Liver (tissue), 9 donors: ENCODE data around the gene KCTD16. TPM values are rescaled to one million over a fixed set of nuclear protein-coding genes. Genes with fewer than 3 reads are reported as not detected.

Experiments used
- DNase-seq: peaks from one replicate; pipeline ENCODE4 v3.0.0-alpha.2; 2017; ENCODE audit warnings: low spot score
- H3K27ac ChIP-seq, 2 donors: one replicate each; pipeline ENCODE4 v1.7.0; 2013; ENCODE audit warnings: inconsistent platforms in 2 of 2, low read length in 2 of 2, control low read depth in 1 of 2, low read depth in 1 of 2, mild to moderate bottlenecking in 1 of 2
- H3K27me3 ChIP-seq, 4 donors: one replicate each; pipeline versions ENCODE4 v1.6.1 to v1.7.0; 2013; ENCODE audit warnings: low read length in 3 of 4, inconsistent platforms in 1 of 4, mild to moderate bottlenecking in 1 of 4, moderate library complexity in 1 of 4; ENCODE audit not compliant: control insufficient read depth in 4 of 4, insufficient read depth in 4 of 4
- H3K36me3 ChIP-seq, 4 donors: one replicate each; pipeline versions ENCODE4 v1.6.1 to v1.7.0; 2013; ENCODE audit warnings: low read length in 3 of 4, mild to moderate bottlenecking in 3 of 4, low read depth in 1 of 4, moderate library complexity in 1 of 4; ENCODE audit not compliant: control insufficient read depth in 4 of 4, insufficient read depth in 3 of 4
- H3K4me1 ChIP-seq, 4 donors: one replicate each; pipeline versions ENCODE4 v1.6.1 to v1.7.0; 2013; ENCODE audit warnings: low read length in 3 of 4, mild to moderate bottlenecking in 3 of 4, moderate library complexity in 1 of 4; ENCODE audit not compliant: control insufficient read depth in 4 of 4, insufficient read depth in 4 of 4
- H3K4me3 ChIP-seq, 3 donors: one replicate each; pipeline versions ENCODE4 v1.6.1 to v1.7.0; 2013; ENCODE audit warnings: low read length in 3 of 3, control low read depth in 1 of 3, low read depth in 1 of 3, mild to moderate bottlenecking in 1 of 3
- H3K9ac ChIP-seq, 2 donors: one replicate each; pipeline ENCODE4 v1.7.0; 2013; ENCODE audit warnings: low read length in 2 of 2, mild to moderate bottlenecking in 2 of 2, moderate library complexity in 2 of 2, control low read depth in 1 of 2, low read depth in 1 of 2
- H3K9me3 ChIP-seq, 4 donors: one replicate each; pipeline versions ENCODE4 v1.6.1 to v1.7.0; 2013; ENCODE audit warnings: low read length in 3 of 4; ENCODE audit not compliant: control insufficient read depth in 4 of 4
- GABPA ChIP-seq, 2 donors: IDR thresholded peaks in 1 of 2; conservative IDR thresholded peaks in 1 of 2; 2 replicates each; pipeline ENCODE4 v1.6.1; 2016; ENCODE audit warnings: antibody characterized with exemption in 2 of 2, mild to moderate bottlenecking in 1 of 2, moderate library complexity in 1 of 2
- HNF4A ChIP-seq, 2 donors: conservative IDR thresholded peaks; 2 replicates each; pipeline ENCODE4 v1.6.1; 2016; ENCODE audit warnings: antibody characterized with exemption in 2 of 2, mild to moderate bottlenecking in 2 of 2
- HNF4G ChIP-seq: IDR thresholded peaks from 2 replicates; pipeline ENCODE4 v1.6.1; 2016; ENCODE audit warnings: antibody characterized with exemption
- NR2F2 ChIP-seq: IDR thresholded peaks from 2 replicates; pipeline ENCODE4 v1.6.1; 2016; ENCODE audit warnings: antibody characterized with exemption
- RAD21 ChIP-seq, 2 donors: IDR thresholded peaks; 2 replicates each; pipeline ENCODE4 v1.6.1; 2016; ENCODE audit warnings: antibody characterized with exemption in 2 of 2, mild to moderate bottlenecking in 2 of 2
- RXRA ChIP-seq, 2 donors: IDR thresholded peaks; 2 replicates each; pipeline ENCODE4 v1.6.1; 2017 to 2018; ENCODE audit warnings: antibody characterized with exemption in 2 of 2, mild to moderate bottlenecking in 1 of 2
- TAF1 ChIP-seq: conservative IDR thresholded peaks from 2 replicates; pipeline ENCODE4 v1.6.1; 2016; ENCODE audit warnings: antibody characterized with exemption, mild to moderate bottlenecking
- WGBS: extraction: QIAGEN DNeasy Blood & Tissue Kit; methylation state at CpG from one replicate; pipeline ENCODE4 v1.1.7; 2013; 5-methylcytosine and 5-hydroxymethylcytosine counted together
- polyA plus RNA-seq, 2 donors: library from polyadenylated mRNA; stranded (reverse) in 1 of 2; unstranded in 1 of 2; fragments of 200-250 nt in 1 of 2; fragments of >200 nt in 1 of 2; fragmentation: Nextera tagmentation in 1 of 2; extraction: Ambion mirVana in 1 of 2; gene quantifications; one replicate each; pipeline versions ENCODE4 v1.2.1 to v1.2.3, GENCODE V29; 2013 to 2015
- total RNA-seq, 2 donors: library from RNA; depleted of rRNA; stranded (reverse); fragments of >200 nt; gene quantifications; one replicate each; pipeline ENCODE4 v1.2.3, GENCODE V29; 2014
- TF ChIP-seq, protein P1 (sequence below): fragments of 150-350 bp; IDR thresholded peaks from 2 replicates; pipeline ENCODE4 v1.5.1; 2017; ENCODE audit warnings: improper control_type of control experiment, low read depth, low read length; ENCODE audit not compliant: missing input control
- TF ChIP-seq, protein P2 (sequence below): IDR thresholded peaks from 2 replicates; pipeline ENCODE4 v1.6.1; 2016; ENCODE audit warnings: antibody characterized with exemption
- TF ChIP-seq, protein P3 (sequence below): IDR thresholded peaks from 2 replicates; pipeline ENCODE4 v1.6.1; 2016; ENCODE audit warnings: antibody characterized with exemption
- donor health status: healthy.
- donor health status: healthy.
- donor health status: healthy.
- donor health status: healthy.
- donor health status: healthy.

KCTD16 gene
- total and polyA plus RNA-seq, 4 donors: under 0.01 to 0.05 (median 0.01) TPM; not detected in 1

DNA sequence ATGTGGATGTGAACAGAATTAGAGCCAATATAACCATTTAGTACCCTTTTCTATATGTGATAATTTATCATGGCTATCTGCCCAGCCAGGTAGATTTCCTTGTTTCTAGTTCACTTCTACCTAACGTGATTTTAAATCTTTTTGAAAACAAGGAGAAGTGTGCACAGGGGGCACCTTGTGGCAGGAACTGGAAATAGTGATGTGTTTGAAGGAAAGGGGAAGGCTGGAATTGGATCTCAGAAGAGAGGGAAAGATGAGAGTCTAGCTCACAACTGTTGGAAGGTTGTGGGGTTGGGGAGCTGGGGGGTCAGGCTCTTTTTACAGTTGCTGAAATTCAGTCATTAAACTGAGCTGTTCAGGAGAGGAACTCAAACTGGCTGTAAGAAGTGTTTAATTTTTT lies 219.5 kb downstream of the KCTD16 start:
- Histone ChIP-seq H3K27me3 (no peaks in the 10 kb centered on the region), H3K9ac (no peak overlapping the region), H3K4me1 (no peaks in the 10 kb centered on the region), H3K4me3 (no peak overlapping the region), H3K9me3 (no peaks in the 10 kb centered on the region), H3K36me3 (no peaks in the 10 kb centered on the region), H3K27ac (no peak overlapping the region)
- 7% methylated on average over 1 of the region's 1 CpG for WGBS
- DNase-seq: no peak
- TF ChIP-seq, protein P1, sequence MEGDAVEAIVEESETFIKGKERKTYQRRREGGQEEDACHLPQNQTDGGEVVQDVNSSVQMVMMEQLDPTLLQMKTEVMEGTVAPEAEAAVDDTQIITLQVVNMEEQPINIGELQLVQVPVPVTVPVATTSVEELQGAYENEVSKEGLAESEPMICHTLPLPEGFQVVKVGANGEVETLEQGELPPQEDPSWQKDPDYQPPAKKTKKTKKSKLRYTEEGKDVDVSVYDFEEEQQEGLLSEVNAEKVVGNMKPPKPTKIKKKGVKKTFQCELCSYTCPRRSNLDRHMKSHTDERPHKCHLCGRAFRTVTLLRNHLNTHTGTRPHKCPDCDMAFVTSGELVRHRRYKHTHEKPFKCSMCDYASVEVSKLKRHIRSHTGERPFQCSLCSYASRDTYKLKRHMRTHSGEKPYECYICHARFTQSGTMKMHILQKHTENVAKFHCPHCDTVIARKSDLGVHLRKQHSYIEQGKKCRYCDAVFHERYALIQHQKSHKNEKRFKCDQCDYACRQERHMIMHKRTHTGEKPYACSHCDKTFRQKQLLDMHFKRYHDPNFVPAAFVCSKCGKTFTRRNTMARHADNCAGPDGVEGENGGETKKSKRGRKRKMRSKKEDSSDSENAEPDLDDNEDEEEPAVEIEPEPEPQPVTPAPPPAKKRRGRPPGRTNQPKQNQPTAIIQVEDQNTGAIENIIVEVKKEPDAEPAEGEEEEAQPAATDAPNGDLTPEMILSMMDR: peak; percentile 40
- TF ChIP-seq RXRA (IDR thresholded peaks at IDR 0.05): no peak
- TF ChIP-seq RAD21 (IDR thresholded peaks at IDR 0.05): peak; percentile 72 to 76

GRCh38 chr5:144391044-144391443 lies 220.4 kb downstream of the KCTD16 start:
- Histone ChIP-seq H3K27me3 (no peaks in the 10 kb centered on the region), H3K9ac (no peak overlapping the region), H3K27ac (no peak overlapping the region), H3K36me3 (no peaks in the 10 kb centered on the region), H3K4me1 (no peaks in the 10 kb centered on the region), H3K9me3 (no peaks in the 10 kb centered on the region), H3K4me3 (no peak overlapping the region)
- TF ChIP-seq RAD21 (IDR thresholded peaks at IDR 0.05): no peak
- TF ChIP-seq NR2F2: no peak
- no peak for TF ChIP-seq HNF4A (conservative IDR thresholded peaks at IDR 0.05)
- TF ChIP-seq, protein P2, sequence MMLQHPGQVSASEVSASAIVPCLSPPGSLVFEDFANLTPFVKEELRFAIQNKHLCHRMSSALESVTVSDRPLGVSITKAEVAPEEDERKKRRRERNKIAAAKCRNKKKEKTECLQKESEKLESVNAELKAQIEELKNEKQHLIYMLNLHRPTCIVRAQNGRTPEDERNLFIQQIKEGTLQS: no peak
- TF ChIP-seq, protein P1: no peak
- TF ChIP-seq, protein P3, sequence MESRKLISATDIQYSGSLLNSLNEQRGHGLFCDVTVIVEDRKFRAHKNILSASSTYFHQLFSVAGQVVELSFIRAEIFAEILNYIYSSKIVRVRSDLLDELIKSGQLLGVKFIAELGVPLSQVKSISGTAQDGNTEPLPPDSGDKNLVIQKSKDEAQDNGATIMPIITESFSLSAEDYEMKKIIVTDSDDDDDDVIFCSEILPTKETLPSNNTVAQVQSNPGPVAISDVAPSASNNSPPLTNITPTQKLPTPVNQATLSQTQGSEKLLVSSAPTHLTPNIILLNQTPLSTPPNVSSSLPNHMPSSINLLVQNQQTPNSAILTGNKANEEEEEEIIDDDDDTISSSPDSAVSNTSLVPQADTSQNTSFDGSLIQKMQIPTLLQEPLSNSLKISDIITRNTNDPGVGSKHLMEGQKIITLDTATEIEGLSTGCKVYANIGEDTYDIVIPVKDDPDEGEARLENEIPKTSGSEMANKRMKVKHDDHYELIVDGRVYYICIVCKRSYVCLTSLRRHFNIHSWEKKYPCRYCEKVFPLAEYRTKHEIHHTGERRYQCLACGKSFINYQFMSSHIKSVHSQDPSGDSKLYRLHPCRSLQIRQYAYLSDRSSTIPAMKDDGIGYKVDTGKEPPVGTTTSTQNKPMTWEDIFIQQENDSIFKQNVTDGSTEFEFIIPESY: no peak
- no peak for TF ChIP-seq GABPA (IDR thresholded peaks at IDR 0.05 in 1 of 2, conservative IDR thresholded peaks at IDR 0.05 in 1 of 2)
- TF ChIP-seq TAF1: no peak
- no peak for TF ChIP-seq HNF4G
- no peak for DNase-seq
- WGBS: 84% methylated on average over 2 of the region's 2 CpGs
